UCSD-AML1 (cell line): ENCODE measurements around the gene VILL.

Source experiments
- DNase-seq: peaks from one replicate; lab custom pipeline; 2025; ENCODE audit not compliant: unreplicated experiment; lab: John Stamatoyannopoulos, UW

The VILL gene

DNA sequence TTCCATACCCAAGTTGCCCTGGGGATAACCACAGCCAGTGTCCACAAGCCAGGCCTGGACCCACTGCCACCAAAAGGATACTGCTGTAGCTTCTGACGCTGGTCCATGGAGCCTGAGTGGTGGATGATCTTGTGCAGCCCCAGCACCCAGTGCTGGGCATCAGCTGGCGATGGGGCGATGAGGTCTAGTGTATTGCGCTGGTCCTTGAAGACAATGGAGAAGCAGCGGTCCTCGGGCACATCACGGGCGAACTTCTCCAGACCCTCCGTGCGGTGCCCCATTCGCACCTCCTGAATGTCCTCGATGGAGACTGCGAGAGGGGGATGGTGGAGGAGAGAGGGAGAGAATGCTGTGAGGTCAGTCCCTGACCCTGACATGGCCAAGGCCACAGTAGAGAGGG lies 25.8 kb downstream of the VILL start:
- DNase-seq: no peak

DNA sequence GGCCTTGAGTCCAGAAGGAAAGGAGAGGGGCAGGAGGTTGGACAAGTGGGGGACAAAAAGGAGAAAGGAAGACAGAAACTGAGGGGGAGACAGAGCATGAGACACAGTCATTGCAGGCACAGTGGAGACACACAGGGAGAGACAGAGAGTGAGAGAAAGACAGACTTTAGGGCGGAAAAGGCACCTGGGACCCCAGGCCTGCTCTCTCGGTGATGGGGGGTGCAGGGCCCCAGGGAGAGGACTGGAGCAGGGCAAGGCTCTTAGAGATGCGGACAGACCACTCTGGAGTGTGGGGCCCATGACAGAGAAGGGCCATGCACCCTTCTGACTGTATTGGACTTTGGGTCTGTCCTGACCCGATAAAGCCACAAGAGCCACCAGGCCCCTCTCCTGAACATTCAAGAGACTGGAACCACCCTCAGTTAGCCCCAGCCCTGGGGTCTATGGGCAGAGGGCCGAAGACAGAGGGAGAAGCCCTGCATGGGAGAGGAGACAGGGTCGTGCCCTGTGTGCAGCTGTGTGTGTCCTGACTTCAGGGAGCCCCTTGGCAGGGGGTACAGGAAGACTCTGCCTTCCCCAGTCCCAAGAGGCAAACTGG lies 26.4 kb downstream of the VILL start:
- no peak for DNase-seq

DNA sequence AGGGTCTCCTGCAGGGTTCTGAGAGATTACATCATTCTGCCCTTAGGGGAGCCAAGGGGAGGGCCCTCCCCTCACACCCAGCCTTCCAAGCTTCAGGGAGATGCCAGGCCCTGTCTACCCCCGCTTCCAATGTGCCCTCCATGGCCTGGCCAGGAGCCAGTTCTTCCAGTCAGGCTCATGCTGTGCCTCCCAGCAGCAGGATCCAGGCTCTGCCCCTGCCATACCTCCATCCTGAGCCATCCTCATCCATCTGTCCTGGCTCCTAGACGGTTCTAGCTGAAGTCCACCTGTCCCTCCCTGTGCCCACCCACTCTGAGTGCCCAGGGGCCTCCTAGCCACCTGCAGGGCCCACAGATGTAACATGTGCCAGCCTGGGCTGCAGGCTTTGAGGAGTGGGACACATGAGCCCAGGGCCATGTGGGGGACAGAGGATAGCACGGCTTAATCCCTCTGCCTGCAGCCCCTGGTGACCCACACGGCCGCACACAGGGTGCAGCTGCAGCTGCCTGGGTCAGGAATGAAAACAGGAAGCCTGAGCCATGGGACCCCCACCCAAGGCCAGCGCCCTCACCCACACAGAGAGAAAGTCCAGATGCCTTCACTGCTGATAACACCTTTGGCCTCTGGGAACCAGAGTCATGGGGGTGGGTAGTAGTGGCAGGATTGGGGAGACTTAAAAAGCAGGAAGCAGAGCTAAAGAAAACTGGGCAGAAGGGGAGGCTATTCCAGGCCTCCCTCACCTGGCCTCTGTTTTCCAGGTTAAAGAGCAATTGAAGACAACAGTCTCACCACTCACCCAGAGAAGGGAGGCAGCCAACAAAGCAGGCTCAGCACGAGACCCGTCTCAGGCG lies 27.1 kb downstream of the VILL start:
- DNase-seq: no peak

DNA sequence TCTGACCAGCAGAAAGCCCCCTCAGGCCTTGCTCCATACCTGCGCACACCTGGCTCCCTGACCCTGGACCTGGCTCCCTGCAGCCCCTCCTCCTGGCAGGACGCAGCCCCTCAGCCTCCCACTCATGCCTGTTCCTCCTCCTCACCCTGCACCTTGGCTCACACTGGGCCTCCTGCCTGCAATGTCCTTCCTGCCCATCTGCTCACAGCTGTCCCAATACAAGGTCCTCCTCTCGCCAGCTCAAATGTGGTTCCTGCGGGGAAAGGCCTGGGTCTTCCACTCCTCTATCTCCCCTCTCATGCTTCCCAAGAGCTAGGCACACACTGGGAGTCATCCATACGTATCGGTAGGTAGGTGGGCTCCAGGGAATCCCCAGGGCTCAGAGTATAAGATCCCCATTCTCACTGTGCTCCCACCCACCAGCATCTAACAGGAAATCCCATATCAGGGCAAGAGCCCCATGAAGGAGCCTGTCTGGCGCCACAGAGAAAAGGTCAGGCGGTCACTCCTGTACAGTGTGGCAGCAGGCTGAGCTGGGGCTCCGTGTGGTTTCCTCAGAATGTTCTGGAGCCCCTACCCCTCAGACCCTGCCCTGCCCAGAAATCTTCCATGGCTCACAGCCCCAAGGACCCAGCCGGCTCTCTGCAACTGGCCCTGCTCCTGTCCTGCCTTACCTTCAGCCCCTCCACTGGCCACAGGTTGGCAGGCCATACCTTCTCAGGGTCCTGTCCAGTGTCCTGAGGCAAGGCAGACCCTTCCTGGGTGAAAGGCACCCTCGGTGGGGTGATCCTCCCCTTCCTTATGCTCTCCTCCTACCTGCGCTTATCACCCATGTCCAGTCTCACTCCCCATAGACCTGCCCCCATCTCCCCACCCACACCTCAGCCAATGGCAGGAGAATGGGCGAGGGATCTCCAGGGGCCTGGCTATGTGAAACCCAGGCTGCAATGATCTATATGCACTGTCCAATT lies 28.0 kb downstream of the VILL start:
- no peak for DNase-seq

DNA sequence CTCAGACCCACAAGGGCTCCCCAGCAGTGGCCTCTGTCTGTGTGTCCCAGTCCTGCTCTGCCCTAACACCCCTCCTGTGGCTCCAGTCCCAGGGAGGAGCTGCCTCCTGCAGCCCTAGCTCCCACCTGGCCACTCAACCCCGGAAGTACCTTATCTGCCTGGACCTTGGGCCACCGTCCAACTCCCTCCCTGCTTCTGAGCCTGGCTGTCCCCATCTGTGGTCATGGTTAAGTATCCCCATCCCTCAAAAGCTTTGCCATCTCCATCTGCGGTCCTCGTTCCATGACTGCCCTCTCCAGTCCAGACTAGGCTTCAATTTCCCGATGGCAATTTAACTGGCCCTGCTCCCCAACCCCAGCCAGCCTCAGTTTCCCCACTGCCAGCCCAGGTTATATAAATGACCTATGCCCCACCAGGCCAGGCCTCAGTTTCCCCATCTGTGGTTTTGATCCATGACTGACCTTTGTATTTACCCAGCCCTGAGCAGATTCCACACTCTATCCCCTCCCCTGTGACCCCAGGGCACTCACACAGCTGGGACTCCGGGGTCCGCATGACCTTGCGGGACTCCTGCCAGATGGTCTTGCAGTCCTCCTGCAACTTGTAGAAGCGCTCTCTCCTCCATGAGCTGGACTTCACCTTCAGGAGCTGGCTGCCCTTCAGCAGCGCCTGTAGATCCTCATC lies 29.2 kb downstream of the VILL start:
- no peak for DNase-seq

DNA sequence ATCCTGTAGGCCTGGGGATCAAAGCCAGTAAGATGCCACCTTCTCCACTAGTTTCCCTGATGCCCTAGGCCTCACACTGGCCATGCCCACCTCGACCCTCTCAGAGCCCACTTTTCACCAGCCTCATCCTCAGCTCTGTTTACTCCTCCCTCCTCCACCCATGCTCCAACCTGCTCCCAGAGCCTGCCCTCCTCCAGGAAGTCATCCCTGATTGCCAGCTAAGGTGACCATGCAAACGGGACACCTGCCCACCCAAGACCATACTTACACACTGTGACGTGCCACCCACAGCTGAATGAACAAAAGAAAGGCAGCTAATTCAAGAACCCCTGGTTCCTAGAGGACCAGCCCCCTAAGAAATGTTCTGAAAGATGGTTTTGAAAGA lies 29.7 kb downstream of the VILL start:
- no peak for DNase-seq

DNA sequence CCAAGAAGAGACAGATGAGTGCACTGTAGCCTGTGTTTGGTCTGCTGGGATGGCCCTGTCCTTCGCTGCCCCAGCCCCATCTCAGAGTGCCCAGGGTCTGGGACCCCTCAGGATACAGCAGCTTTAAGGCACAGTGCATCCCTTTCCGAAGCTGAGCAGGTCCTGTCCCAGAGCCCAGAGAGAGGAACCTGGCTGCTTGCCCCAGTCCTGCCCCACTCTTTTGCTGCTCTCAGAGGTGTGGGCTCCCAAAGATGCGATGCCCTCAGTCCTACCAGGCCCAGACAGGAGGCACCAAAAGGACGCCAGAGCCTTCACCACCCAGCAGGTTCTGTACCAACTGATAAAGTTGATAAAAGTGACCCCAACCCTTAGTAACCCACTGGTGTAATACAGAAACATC lies 30.6 kb downstream of the VILL start:
- DNase-seq: no peak

DNA sequence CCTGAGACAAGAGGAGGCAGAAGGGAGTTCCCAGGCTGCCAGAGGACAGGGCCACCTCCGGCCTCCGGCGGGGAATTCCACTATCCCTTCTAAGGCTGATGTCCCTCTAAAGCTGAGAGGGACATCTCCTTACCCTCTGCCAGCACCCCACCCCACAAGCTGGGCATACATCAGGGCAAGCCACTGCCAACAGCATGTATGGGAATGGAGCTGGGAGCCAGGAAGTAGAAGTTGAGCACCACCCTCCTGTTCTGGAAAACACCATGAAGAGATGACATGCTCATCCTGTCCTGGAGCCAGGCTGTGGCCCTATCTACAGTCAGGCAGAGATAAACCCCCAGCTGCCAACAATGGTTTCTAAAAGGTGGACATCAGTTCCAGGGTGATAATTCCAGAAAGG lies 31.7 kb downstream of the VILL start:
- DNase-seq: no peak

DNA sequence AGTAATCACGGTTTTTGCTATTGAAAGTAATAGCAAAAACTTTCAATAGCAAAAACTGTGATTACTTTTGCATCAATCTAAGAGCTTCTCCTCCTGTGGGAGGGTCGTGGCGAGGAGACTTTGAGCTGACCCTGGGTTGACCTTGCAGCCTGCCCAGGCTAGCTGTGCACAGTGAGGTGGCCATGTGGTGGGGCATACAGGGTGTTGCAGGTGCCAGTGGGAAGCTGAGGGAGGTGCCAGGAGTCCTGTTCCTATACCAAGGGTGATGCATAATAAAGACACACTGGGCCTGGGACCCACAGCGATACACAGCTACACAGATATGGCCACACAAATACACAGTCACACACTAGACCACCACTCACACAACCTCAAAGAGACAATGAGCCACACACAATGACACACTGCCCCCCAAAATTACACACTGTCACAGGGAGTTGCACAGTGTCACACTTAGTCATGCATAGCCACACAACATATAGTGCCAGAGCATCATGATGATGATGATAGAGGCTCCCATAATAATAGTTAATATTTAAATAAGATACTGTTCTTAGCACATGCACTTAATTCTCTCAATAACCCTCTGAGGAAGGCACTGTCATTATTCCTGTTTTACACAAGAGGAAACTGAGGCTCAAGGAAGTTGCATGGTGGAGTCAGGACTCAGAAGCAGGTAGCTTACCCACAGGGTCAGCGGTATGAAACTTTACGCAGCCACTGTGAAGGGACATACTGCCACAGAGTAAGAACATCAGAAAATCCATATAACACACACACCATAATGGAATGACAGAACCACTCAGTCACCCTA lies 32.5 kb downstream of the VILL start:
- no peak for DNase-seq

DNA sequence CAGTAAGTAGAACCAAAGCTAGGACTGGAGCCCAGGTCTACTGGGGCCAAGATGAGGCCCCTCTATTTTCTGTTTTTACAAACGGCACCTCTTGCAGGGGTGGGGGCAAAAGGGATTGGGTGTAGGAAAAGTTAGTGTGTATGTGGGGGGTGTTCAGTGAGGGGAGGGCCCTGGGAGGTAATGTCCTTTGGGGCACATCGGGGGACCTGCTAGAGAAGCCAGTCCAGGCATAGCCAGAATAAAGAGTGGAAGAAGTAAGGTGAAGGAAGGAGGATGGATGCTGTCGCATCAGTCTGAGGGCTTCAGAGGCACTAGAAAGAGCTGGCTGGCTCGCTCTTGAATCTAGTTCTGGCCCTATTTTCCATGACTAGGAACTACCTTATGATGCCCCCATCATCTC lies 36.3 kb downstream of the VILL start:
- no peak for DNase-seq

DNA sequence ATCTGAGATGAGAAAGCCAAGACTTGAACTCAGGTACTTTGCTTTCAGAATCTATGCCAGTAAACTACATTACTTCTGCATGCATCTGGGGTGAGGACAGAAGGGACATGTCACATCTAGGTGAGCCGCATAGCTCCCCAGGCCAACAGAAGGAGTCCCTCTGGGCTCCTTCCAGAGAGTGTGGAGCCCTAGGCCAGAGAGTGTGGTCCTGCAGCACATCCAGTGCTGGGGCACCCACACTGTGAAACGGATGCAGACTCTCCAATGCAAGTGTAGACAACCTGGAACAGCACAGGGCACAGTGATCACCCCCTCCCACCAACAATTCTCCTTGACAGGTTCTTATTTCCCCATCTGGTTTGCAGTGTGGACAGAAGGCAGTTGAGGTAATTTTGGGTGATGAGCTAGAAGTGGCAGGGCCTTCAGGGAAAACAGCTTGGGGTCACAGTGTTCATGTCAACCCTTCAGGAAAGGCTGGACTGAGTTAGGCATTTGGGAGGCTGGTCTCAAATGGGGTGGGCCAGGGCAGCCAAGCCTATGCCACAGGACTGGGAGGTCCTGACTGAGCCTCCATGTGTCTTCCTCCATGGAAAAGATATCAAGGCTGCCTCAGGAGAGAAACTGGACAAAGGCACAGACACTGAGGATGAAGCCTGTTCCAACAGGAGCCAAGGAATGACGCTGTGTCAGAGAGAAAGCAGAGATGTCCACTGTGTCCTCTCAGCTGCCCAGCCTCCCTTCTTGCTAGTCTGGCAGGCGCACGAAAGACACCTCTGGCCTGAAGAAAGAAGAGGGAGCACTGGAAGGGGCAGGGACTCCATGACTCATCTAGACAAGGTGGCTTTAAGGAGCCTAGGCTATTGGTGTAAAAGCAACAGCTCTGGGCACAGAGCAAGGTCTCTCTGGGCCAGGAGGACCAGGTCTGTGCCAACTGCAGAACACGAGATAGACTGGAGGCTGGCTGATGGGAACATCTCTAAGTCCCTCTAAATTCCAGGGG lies 37.2 kb downstream of the VILL start:
- DNase-seq: no peak

DNA sequence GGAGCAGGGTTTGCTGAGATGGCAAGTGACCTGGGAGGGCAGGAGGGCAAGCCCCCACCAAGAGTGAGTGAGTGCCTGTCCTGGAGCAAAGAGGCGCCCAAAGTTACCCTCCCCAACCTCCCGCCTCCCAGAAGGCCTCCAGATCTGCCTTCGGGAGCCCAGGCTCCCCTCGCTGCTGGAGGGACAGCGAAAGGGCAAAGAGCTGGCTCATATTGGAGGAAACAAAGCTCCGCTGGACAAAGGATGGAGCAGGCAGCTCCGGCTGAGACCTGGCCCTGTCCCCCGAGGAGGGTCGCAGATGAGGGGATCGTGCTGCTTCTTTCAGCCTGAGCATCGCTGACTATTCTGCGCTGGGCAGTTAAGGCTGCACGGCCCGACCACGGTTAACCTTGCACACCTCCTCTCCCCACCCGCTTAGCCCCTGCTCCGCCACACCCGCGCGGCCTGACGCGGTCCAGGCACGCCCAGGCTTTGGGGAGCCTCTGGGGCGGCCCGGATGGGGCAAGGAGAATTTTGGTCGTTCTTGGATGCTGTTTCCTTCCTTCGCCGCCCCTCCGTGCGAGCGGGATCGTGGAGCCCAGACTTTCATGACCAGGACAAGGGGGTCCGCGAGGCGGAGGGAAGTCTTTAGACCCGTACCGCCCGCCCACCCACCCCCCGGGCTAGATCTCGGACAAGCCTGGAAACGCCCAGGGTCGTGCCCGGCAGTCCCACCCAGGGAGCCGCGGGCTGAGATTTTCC lies 38.2 kb downstream of the VILL start:
- no peak for DNase-seq

DNA sequence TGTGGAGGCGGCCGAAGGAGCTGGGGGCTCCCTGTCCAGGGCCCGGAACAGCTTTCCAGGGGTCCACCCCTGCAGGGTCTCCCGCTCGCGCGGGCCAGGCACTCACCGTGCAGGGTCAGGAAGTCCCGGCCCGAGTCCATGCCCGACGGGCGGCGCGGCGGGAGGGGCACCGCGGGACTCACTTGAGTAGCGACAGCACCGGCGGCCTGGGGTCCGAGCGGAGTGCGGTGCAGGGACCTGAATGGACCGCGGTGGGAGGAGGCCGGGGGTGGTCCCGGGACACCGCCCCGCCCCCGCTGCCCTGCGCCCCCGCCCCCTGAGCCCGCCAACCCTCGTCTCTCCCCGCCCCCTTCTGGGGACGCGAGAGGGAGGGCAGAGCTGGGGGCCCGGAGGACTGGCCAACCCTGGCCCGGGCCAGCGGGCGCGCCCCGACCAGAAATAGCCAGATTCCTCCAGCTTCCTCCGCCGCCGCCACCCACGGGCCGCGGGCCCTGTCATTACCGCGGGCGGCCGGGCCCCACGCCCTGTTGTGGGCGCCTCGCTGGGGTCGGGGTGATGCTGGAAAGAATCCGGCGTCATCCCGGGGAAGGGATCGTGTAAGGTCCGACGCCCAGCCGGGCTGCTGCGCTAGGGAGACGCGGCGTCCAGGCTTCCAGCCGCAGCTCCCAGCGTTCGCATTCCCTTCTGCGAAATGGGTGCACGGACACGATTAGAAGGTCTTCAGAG lies 39.0 kb downstream of the VILL start, which contains the start of gene PLCD1:
Gene PLCD1, minus strand, starts transcription at position 243 of the 726 bp plus-strand sequence. Its CDS starts 103 bp downstream, at position 140.
- DNase-seq: no peak

DNA sequence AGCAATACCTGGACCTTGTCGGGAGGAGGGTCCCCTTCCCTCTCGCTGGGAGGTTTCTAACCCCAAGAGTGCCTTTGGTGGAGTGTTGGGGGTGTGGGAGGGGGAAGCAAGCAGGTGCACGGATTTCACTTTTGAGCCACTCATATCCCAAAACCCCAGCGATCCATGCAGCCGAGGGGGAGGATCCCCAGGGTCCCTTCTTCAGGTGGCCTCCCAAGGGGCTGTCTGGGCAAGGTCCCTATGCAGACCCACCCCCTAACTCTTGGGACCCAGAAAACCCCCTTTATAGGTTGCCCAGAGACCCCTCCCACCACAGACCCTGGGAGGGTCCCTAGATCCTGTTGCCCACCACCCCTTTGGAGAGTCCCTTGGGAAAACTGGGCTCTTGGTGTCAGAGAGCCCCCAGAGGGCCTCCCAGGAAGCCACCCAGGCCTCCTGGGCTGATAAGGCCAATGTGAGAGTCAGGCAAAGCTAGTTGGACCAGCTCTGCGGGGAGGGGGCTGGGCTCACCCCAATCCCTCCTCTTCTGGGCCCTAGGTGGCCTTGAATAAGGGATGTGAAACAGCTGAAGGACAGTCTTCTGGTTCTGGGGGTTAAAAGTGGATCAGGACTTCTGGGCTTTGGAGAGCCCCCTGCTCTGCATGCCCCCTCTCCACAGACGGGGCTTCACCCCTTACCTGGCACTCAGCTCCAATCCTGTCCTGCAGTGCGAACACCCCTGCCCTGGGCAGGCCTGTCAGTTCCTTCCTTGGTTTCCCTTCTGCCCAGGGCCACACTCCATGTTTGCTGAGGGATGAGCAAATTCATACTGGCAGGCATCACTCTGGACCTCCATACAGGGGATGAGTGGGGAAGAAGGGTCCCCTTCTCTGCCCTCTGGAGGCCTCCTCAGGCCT lies 39.8 kb downstream of the VILL start:
- no peak for DNase-seq

DNA sequence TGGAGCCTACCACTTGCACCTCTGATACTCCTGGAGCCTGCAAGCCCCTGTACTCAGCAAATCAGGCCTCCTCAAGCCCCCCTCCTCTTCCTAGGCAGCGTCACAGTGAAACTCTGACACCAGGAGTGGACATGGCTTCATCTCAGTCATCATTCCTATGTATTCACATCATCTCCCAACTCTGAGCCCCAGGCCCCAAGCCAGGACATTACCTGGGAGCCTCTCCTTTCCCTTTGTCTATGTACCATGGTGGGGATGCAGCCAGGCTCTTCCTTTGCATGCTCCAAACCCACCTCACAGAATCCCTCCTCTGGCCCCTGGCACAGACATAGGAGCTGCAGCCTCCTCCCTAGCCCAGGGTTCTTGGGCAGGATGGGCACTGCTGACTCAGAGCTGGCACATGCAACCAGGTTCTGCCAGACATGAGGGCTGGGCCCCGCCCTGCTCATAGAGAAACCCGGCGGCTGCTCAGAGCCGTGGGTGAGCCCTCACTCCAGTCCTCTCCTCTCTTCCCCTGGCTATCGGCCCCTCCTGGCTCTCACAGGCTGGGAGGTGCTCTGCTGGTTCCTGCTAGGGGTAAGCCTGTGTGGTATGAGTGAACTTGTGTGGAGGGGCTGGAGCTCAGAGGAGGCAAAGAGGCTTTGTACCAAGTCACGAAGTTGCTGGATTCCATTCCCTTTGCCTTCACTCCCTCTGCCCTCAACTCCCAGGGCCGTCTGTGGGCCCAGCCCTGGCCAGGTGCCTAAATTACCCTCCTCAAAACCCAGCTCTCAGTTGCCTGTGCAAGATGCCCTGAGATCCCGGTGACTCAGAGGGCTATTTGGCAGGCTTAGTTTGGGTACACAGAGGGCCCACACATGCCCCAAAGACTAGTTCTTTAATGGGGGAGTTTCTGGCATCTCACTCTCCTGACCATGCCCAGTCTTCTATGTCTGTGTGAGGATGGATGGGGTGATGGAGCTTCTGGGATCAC lies 40.7 kb downstream of the VILL start:
- no peak for DNase-seq
